Medulla oblongata (tissue), 1 donor: ENCODE data around the gene KRT4.
"Not testable (repeated sequence)": the region's sequence is repeated elsewhere in the genome, so short reads cannot be mapped to it uniquely, and the experiment has no call there.

Experiments used
- DNase-seq: peaks from one replicate; pipeline ENCODE4 v3.0.0-alpha.2; 2015; ENCODE audit errors: extremely low spot score

Gene KRT4

GRCh38 chr12:52813885-52814709 is at the start of gene KRT4:
TSS of gene KRT4 (minus strand) at chr12:52814116. CDS start at chr12:52814058, 58 bp downstream.
- DNase-seq = no peak

- DNase-seq = no peak
Observed at GRCh38 chr12:52862023-52862422, 48.1 kb upstream of the KRT4 start.

- DNase-seq = no peak
Observed at GRCh38 chr12:52861511-52861910, 47.6 kb upstream of the KRT4 start.

- DNase-seq = no peak
Observed at GRCh38 chr12:52860102-52860823, 46.3 kb upstream of the KRT4 start.

GRCh38 chr12:52857500-52857899 is 43.6 kb upstream of the KRT4 start:
- DNase-seq = no peak

GRCh38 chr12:52856787-52857186 is 42.9 kb upstream of the KRT4 start:
- DNase-seq = no peak

- DNase-seq = not testable (repeated sequence)
Observed at GRCh38 chr12:52856077-52856476, 42.2 kb upstream of the KRT4 start.

- DNase-seq = no peak
Observed at GRCh38 chr12:52851787-52852186, 37.9 kb upstream of the KRT4 start.

- no peak for DNase-seq
Observed at GRCh38 chr12:52850681-52851080, 36.8 kb upstream of the KRT4 start.

DNA sequence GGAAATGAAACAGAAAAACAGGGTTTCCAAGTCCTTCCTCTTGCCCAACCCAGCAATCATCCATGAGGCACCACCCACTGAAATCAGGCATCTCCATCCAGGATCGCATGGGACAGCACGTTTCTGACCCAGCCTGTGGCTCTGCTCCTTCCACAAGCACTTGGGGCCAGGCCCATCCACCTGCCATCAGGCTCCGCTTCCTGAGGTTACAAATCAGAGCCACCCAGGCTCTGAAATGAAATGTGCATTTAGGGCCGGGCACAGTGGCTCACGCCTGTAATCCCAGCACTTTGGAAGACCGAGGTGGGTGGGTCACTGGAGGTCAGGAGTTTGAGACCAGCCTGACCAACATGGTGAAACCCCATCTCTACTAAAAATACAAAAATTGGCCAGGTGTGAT is 35.6 kb upstream of the KRT4 start:
- no peak for DNase-seq

GRCh38 chr12:52848661-52849255 is 34.8 kb upstream of the KRT4 start, which contains the start of gene KRT78:
TSS of gene KRT78 (minus strand) at chr12:52848994. CDS start at chr12:52848930, 64 bp downstream.
- no peak for DNase-seq

DNA sequence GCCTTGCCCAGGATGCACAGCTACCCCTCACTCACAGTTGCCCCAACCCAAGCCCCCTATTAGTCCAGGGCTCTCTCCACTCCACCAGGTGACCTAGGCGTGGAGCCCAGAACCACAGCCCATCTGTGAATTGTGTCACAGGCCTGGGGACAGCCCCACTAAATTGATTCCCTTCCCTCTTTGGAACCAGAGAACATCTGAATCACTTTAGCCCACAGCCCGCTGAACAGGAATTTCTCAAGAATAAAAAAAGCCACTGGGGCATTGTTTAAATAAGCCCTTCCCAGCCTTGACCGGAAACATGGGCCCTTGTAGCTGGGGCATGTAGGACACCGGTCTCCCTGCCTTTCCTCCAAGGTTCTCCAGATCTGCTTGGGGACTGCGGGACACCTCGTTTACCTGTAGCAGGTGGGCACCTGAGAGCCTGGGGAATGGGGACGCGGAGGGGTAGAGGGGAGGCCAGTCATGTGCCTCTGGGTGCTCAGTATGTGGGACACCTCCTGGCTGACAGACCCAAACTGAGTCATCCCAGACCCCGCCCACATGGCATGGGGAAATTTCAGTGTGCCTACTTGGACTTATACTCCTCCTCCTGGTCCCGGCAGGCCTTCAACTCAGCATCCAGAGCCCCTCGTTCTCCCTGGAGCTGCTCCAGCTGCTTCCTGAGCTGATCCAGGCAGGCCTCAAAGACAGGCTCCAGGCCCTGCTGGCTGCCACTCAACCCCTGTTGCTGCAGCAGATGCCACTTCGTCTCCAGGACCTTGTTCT is 33.6 kb upstream of the KRT4 start:
- no peak for DNase-seq

DNA sequence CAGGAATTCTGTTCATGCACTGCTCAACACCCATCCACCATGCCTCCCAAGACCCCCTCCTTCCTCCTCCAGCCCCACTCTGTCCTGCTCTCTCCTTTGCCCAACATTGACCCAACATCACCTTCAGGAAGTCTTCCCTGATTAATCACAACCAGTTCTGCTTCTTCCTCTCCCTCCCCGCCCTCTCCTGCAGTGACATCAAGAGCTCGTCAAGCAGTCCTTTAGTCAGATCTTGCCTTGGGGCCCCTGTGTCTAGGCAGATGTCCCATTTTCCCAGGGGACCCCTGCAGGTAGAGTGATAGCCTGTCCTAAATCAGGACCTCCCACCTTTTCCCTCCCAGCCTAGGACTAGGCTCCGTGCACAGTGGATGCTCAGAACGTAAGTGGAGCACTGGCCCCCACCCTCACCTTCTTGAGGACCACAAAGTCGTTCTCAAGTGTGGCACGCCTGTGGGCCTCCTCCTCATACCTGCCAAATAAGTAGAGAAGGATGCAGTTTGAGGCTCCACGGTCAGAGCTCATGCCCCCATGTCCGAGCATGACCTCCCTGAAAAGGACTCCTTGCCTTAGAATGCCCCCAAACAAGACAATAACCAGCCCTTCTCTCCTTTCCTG is 32.5 kb upstream of the KRT4 start:
- no peak for DNase-seq

GRCh38 chr12:52845946-52846345 is 32.0 kb upstream of the KRT4 start:
- no peak for DNase-seq

- DNase-seq = no peak
Observed at GRCh38 chr12:52844386-52844785, 30.5 kb upstream of the KRT4 start.

GRCh38 chr12:52839436-52840105 is 25.7 kb upstream of the KRT4 start:
- no peak for DNase-seq

GRCh38 chr12:52838609-52839435 is 24.9 kb upstream of the KRT4 start:
- DNase-seq = no peak

DNA sequence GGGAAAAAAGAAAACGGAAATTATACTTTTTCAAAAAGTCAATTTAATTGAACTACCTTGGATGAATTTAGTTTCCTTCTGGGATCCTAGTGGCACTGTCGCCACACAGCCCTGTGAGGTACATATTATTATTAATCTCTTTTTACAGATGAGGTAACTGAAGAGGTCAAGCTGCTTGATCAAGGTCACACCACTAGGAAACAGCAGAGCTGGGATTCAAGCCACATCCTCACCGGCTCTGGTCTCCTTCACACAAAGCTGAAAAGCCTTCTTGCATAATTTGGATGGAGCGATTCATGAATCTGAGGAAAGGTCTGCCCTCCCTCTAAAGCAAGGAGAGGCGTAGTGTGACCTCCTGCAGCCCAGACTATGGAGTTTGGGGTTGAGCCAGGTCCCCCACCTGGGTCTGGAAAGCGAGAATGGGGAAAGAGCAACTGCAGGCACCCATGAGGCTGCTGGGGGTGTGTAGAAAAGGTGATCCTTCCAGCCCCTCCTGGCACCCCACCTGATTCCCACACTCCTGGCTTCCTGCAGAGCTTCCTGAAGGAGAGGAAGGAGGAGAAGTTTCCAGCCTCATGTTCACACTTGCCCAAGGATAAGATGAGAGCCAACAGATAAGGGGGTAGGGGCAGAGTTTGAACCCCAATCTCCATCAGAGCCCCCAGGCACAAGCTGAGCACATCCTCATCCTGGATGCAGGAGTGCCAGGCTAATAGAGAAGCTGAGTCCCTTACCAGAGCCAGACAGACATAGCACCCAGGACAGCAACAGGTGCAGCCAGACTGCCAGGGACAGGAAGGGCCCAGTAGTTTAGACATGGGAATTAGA is 24.1 kb upstream of the KRT4 start:
- no peak for DNase-seq

DNA sequence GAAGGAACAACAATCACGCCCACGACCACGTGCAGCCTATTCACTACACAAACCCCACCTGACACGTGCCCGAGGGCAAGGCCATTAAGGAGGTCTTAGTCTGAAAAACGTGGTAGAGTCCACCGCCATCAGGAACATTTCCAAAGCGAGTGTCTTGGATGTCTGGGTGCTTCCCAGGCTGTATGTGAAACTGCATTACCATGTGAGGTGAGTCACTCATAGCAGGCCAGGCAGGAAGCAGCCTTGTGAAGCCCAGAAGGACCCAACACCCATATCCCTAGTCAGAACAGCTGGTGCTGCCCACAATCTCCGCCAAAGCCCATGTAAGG is 23.5 kb upstream of the KRT4 start:
- no peak for DNase-seq
